GM21390 (cell line): ENCODE measurements around the gene IFNL3.

Experiments
- ATAC-seq: cut with Tn5 transposase; IDR thresholded peaks from one replicate; pipeline ENCODE4 v1.9.1; 2021; ENCODE audit not compliant: unreplicated experiment

The IFNL3 gene

DNA sequence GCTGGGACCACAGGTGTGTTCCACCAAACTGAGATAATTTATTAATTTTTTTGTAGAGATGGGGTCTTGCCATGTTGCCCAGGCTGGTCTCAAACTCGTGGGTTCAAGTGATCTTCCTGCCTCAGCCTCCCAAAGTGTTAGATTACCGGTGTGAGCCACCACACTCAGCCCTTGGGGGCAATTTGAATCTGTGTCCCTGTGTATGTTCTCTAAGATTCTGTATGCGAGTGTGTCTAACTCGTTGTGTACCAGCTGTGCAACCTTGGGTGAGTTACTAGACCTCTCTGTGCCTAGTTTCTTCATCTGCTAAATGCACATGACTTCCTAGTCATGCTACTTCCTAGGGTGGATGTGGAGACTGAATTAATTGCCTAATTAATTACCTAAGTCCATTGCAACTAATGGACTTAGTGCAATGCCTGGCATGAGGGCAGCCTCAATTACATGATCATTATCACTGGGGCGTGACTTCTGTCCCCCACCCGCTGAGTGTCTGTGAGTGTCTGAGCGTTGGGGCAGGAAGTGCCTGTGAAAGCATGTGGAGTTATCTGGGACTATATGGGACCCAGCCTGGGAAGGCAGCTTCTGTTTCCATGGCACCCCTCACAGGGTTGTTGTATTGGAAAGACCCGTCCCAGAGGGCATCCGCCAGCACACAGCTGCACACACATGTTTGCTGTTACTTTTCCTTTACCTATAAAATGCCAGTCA lies 49.8 kb downstream of the IFNL3 start:
- no peak for ATAC-seq

DNA sequence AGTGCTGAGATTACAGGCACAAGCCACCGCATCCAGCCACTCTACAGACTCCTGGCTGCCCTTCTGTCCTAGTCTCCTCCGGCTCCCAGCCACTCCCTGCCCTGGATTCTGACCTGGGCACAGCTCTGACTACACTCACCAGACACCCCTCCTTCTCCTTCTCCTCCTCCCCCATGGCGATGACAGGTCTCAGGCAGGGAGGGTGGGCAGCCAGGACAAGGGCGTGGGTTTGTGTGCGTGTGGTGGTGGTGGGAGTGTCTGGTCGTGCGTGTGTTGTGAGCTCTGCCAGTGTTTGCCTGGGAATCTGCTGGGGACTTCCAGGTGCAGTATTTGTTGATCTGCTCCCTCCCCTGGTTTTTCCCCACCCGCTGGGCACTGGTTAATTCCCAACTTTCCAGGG lies 51.0 kb downstream of the IFNL3 start:
- ATAC-seq = no peak
